ENCODE measurements around the gene PATL1.

PATL1 gene

GRCh38 chr11:59654893-59655292 is 13.9 kb downstream of the PATL1 start:
- POLR2A ChIA-PET: no interaction called here
- Histone ChIP-seq H3K36me3 (ENCODE audit: control insufficient read depth in 2 of 2, insufficient read depth in 1 of 2, low read length in 2 of 2) (peaks cover 55 to 93% of the 10 kb centered on the region in 2 experiments), H3K9me3 (ENCODE audit: control insufficient read depth, insufficient read depth, low read depth, low read length) (no peaks in the 10 kb centered on the region), H3K4me1 (ENCODE audit: control insufficient read depth, insufficient read depth, low read length) (no peaks in the 10 kb centered on the region), H3K4me3 (ENCODE audit: low read depth, low read length) (no peak overlapping the region), H3K27ac (ENCODE audit: extremely low read depth, low read depth, low read length) (no peak overlapping the region)
- TF ChIP-seq WT1 (tag by site-specific recombination; IDR thresholded peaks at IDR 0.05) (no peak), ZNF239 (tag by site-specific recombination; IDR thresholded peaks at IDR 0.05) (no peak), ZNF426 (tag by site-specific recombination; IDR thresholded peaks at IDR 0.05) (no peak), KLF10 (tag by site-specific recombination; IDR thresholded peaks at IDR 0.05) (no peak), ZBTB7A (tag by site-specific recombination; IDR thresholded peaks at IDR 0.05; ENCODE audit: low read depth) (no peak), ZNF350 (tag by site-specific recombination; IDR thresholded peaks at IDR 0.05) (no peak), ZBTB48 (tag by site-specific recombination; IDR thresholded peaks at IDR 0.05) (no peak), ZNF335 (tag by site-specific recombination; conservative IDR thresholded peaks at IDR 0.05) (no peak), ZNF155 (tag by site-specific recombination; IDR thresholded peaks at IDR 0.05) (no peak), ZNF777 (tag by site-specific recombination; IDR thresholded peaks at IDR 0.05; ENCODE audit: borderline replicate concordance) (no peak), ZNF660 (tag by site-specific recombination; IDR thresholded peaks at IDR 0.05) (no peak), ZNF274 (IDR thresholded peaks at IDR 0.05; ENCODE audit: low read length) (no peak), ZNF274 (tag by site-specific recombination; IDR thresholded peaks at IDR 0.05; ENCODE audit: borderline replicate concordance) (no peak), ZNF248 (tag by site-specific recombination; IDR thresholded peaks at IDR 0.05) (no peak)
- TF ChIP-seq, protein P1, sequence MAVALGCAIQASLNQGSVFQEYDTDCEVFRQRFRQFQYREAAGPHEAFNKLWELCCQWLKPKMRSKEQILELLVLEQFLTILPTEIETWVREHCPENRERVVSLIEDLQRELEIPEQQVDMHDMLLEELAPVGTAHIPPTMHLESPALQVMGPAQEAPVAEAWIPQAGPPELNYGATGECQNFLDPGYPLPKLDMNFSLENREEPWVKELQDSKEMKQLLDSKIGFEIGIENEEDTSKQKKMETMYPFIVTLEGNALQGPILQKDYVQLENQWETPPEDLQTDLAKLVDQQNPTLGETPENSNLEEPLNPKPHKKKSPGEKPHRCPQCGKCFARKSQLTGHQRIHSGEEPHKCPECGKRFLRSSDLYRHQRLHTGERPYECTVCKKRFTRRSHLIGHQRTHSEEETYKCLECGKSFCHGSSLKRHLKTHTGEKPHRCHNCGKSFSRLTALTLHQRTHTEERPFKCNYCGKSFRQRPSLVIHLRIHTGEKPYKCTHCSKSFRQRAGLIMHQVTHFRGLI (tag by site-specific recombination; IDR thresholded peaks at IDR 0.05): no peak
- CTCF ChIA-PET: interaction anchor here (0.8 kb wide), 1 partner anchor 57 kb away, joined by 4 read pairs; no protein-coding TSS in a partner anchor

GRCh38 chr11:59647245-59647980 is 21.4 kb downstream of the PATL1 start:
- H3K4me1 ChIP-seq (ENCODE audit: control insufficient read depth, insufficient read depth, low read length): no peaks in the 10 kb centered on the region
- H3K36me3 ChIP-seq (ENCODE audit: control insufficient read depth in 2 of 2, insufficient read depth in 1 of 2, low read length in 2 of 2): peaks cover 53 to 94% of the 10 kb centered on the region in 2 experiments
- H3K27ac ChIP-seq (ENCODE audit: extremely low read depth, low read depth, low read length): no peak overlapping the region
- POLR2A ChIA-PET: no interaction called here
- CTCF ChIA-PET: interaction anchor here (0.6 kb wide), 1 partner anchor 22 kb away, joined by 3 read pairs; no protein-coding TSS in a partner anchor
- H3K9me3 ChIP-seq (ENCODE audit: control insufficient read depth, insufficient read depth, low read depth, low read length): no peaks in the 10 kb centered on the region
- H3K4me3 ChIP-seq (ENCODE audit: low read depth, low read length): no peak overlapping the region
- no peak for TF ChIP-seq ZNF214 (tag by site-specific recombination; IDR thresholded peaks at IDR 0.05; ENCODE audit: borderline replicate concordance)
- TF ChIP-seq, protein P2, sequence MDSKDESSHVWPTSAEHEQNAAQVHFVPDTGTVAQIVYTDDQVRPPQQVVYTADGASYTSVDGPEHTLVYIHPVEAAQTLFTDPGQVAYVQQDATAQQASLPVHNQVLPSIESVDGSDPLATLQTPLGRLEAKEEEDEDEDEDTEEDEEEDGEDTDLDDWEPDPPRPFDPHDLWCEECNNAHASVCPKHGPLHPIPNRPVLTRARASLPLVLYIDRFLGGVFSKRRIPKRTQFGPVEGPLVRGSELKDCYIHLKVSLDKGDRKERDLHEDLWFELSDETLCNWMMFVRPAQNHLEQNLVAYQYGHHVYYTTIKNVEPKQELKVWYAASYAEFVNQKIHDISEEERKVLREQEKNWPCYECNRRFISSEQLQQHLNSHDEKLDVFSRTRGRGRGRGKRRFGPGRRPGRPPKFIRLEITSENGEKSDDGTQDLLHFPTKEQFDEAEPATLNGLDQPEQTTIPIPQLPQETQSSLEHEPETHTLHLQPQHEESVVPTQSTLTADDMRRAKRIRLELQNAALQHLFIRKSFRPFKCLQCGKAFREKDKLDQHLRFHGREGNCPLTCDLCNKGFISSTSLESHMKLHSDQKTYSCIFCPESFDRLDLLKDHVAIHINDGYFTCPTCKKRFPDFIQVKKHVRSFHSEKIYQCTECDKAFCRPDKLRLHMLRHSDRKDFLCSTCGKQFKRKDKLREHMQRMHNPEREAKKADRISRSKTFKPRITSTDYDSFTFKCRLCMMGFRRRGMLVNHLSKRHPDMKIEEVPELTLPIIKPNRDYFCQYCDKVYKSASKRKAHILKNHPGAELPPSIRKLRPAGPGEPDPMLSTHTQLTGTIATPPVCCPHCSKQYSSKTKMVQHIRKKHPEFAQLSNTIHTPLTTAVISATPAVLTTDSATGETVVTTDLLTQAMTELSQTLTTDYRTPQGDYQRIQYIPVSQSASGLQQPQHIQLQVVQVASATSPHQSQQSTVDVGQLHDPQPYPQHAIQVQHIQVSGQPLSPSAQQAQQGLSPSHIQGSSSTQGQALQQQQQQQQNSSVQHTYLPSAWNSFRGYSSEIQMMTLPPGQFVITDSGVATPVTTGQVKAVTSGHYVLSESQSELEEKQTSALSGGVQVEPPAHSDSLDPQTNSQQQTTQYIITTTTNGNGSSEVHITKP (tag by site-specific recombination; IDR thresholded peaks at IDR 0.05): no peak
- TF ChIP-seq ZNF24 (tag by site-specific recombination; IDR thresholded peaks at IDR 0.05): no peak
- TF ChIP-seq ZXDB (tag by site-specific recombination; IDR thresholded peaks at IDR 0.05): no peak
- no peak for TF ChIP-seq ZNF433 (tag by site-specific recombination; IDR thresholded peaks at IDR 0.05; ENCODE audit: low read depth)
- no peak for TF ChIP-seq ZNF558 (tag by site-specific recombination; IDR thresholded peaks at IDR 0.05)
- TF ChIP-seq ZNF530 (tag by site-specific recombination; IDR thresholded peaks at IDR 0.05; ENCODE audit: low read depth): no peak
- no peak for TF ChIP-seq ZNF501 (tag by site-specific recombination; IDR thresholded peaks at IDR 0.05)
- TF ChIP-seq, protein P3, sequence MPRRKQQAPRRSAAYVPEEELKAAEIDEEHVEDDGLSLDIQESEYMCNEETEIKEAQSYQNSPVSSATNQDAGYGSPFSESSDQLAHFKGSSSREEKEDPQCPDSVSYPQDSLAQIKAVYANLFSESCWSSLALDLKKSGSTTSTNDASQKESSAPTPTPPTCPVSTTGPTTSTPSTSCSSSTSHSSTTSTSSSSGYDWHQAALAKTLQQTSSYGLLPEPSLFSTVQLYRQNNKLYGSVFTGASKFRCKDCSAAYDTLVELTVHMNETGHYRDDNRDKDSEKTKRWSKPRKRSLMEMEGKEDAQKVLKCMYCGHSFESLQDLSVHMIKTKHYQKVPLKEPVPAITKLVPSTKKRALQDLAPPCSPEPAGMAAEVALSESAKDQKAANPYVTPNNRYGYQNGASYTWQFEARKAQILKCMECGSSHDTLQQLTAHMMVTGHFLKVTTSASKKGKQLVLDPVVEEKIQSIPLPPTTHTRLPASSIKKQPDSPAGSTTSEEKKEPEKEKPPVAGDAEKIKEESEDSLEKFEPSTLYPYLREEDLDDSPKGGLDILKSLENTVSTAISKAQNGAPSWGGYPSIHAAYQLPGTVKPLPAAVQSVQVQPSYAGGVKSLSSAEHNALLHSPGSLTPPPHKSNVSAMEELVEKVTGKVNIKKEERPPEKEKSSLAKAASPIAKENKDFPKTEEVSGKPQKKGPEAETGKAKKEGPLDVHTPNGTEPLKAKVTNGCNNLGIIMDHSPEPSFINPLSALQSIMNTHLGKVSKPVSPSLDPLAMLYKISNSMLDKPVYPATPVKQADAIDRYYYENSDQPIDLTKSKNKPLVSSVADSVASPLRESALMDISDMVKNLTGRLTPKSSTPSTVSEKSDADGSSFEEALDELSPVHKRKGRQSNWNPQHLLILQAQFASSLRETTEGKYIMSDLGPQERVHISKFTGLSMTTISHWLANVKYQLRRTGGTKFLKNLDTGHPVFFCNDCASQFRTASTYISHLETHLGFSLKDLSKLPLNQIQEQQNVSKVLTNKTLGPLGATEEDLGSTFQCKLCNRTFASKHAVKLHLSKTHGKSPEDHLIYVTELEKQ (tag by site-specific recombination; IDR thresholded peaks at IDR 0.05; ENCODE audit: borderline replicate concordance): no peak
- TF ChIP-seq ZNF211 (tag by site-specific recombination; IDR thresholded peaks at IDR 0.05; ENCODE audit: low read depth): no peak
- no peak for TF ChIP-seq KLF7 (tag by site-specific recombination; IDR thresholded peaks at IDR 0.05; ENCODE audit: borderline replicate concordance)
- no peak for TF ChIP-seq ZNF48 (tag by site-specific recombination; IDR thresholded peaks at IDR 0.05)

Measured in HEK293 (cell line).